ENCODE measurements around the gene ADGRG6. TPM values are rescaled to one million over a fixed set of nuclear protein-coding genes. Genes with fewer than 3 reads are reported as not detected.

The ADGRG6 gene
- total and polyA plus RNA-seq, 2 donors: 10.2 to 13.6 TPM

GRCh38 chr6:142297605-142297995 lies 4.2 kb upstream of the ADGRG6 start:
- 99% methylated on average over 3 of the region's 3 CpGs for WGBS
- H3K27me3 ChIP-seq (ENCODE audit: control insufficient read depth in 2 of 2, insufficient read depth in 1 of 2, low read length in 1 of 2): peaks cover 5 to 23% of the 10 kb centered on the region in 2 donors
- H3K9me3 ChIP-seq (ENCODE audit: control insufficient read depth in 2 of 2, insufficient read depth in 1 of 2, low read length in 1 of 2): peaks cover 1 to 4% of the 10 kb centered on the region in 2 donors
- no peak for DNase-seq (ENCODE audit: low read depth in 6 of 9, low spot score in 9 of 9)
- H3K4me1 ChIP-seq (ENCODE audit: control insufficient read depth in 2 of 2, insufficient read depth in 2 of 2, low read length in 2 of 2): peaks cover 4 to 15% of the 10 kb centered on the region in 2 donors
- no peak overlapping the region for H3K27ac ChIP-seq (ENCODE audit: low read depth in 1 of 2, low read length in 1 of 2)
- no peak overlapping the region for H3K4me3 ChIP-seq (ENCODE audit: low read length in 2 of 2)
- H3K36me3 ChIP-seq (ENCODE audit: control insufficient read depth in 2 of 2, insufficient read depth in 2 of 2, low read length in 1 of 2): no peaks in the 10 kb centered on the region

- Histone ChIP-seq H3K36me3 (ENCODE audit: control insufficient read depth in 2 of 2, insufficient read depth in 2 of 2, low read length in 1 of 2) (no peaks in the 10 kb centered on the region), H3K4me1 (ENCODE audit: control insufficient read depth in 2 of 2, insufficient read depth in 2 of 2, low read length in 2 of 2) (peaks cover 4 to 15% of the 10 kb centered on the region in 2 donors), H3K4me3 (ENCODE audit: low read length in 2 of 2) (no peak overlapping the region), H3K9me3 (ENCODE audit: control insufficient read depth in 2 of 2, insufficient read depth in 1 of 2, low read length in 1 of 2) (peaks cover 1 to 4% of the 10 kb centered on the region in 2 donors), H3K27ac (ENCODE audit: low read depth in 1 of 2, low read length in 1 of 2) (no peak overlapping the region), H3K27me3 (ENCODE audit: control insufficient read depth in 2 of 2, insufficient read depth in 1 of 2, low read length in 1 of 2) (peaks cover 5 to 29% of the 10 kb centered on the region in 2 donors)
- WGBS: 82% methylated on average over 3 of the region's 3 CpGs
- no peak for DNase-seq (ENCODE audit: low read depth in 6 of 9, low spot score in 9 of 9)
Measured at GRCh38 chr6:142297996-142298753, 3.6 kb upstream of the ADGRG6 start.

- WGBS: 95% methylated on average over 3 of the region's 3 CpGs
- no peak for DNase-seq (ENCODE audit: low read depth in 6 of 9, low spot score in 9 of 9)
- Histone ChIP-seq H3K4me3 (ENCODE audit: low read length in 2 of 2) (no peak overlapping the region), H3K4me1 (ENCODE audit: control insufficient read depth in 2 of 2, insufficient read depth in 2 of 2, low read length in 2 of 2) (peaks cover 4 to 15% of the 10 kb centered on the region in 2 donors), H3K9me3 (ENCODE audit: control insufficient read depth in 2 of 2, insufficient read depth in 1 of 2, low read length in 1 of 2) (peaks cover 1 to 4% of the 10 kb centered on the region in 2 donors), H3K27ac (ENCODE audit: low read depth in 1 of 2, low read length in 1 of 2) (peak overlapping the region in 1 of 2 donors; percentile 26), H3K36me3 (ENCODE audit: control insufficient read depth in 2 of 2, insufficient read depth in 2 of 2, low read length in 1 of 2) (no peaks in the 10 kb centered on the region), H3K27me3 (ENCODE audit: control insufficient read depth in 2 of 2, insufficient read depth in 1 of 2, low read length in 1 of 2) (peaks cover 5 to 30% of the 10 kb centered on the region in 2 donors)
Measured at GRCh38 chr6:142300302-142300701, 1.5 kb upstream of the ADGRG6 start.

GRCh38 chr6:142300758-142301650 lies 803 bp upstream of the ADGRG6 start:
- H3K4me1 ChIP-seq (ENCODE audit: control insufficient read depth in 2 of 2, insufficient read depth in 2 of 2, low read length in 2 of 2): peaks cover 4 to 15% of the 10 kb centered on the region in 2 donors
- DNase-seq (ENCODE audit: low read depth in 6 of 9, low spot score in 9 of 9): peak in 1 of 9 donors; percentile 28
- WGBS: 14% methylated on average over 31 of the region's 31 CpGs

GRCh38 chr6:142302421-142303175 lies 791 bp downstream of the ADGRG6 start:
- peak in 1 of 9 donors; percentile 10 for DNase-seq (ENCODE audit: low read depth in 6 of 9, low spot score in 9 of 9)
- H3K4me1 ChIP-seq (ENCODE audit: control insufficient read depth in 2 of 2, insufficient read depth in 2 of 2, low read length in 2 of 2): peaks cover 4 to 15% of the 10 kb centered on the region in 2 donors
- 71% methylated on average over 18 of the region's 18 CpGs for WGBS
- peak overlapping the region; percentile 51 to 52 for H3K4me3 ChIP-seq (ENCODE audit: low read length in 2 of 2)
- peaks cover 1 to 4% of the 10 kb centered on the region in 2 donors for H3K9me3 ChIP-seq (ENCODE audit: control insufficient read depth in 2 of 2, insufficient read depth in 1 of 2, low read length in 1 of 2)
- peak overlapping the region in 1 of 2 donors; percentile 60 for H3K27ac ChIP-seq (ENCODE audit: low read depth in 1 of 2, low read length in 1 of 2)
- peaks cover 5 to 30% of the 10 kb centered on the region in 2 donors for H3K27me3 ChIP-seq (ENCODE audit: control insufficient read depth in 2 of 2, insufficient read depth in 1 of 2, low read length in 1 of 2)
- no peaks in the 10 kb centered on the region for H3K36me3 ChIP-seq (ENCODE audit: control insufficient read depth in 2 of 2, insufficient read depth in 2 of 2, low read length in 1 of 2)

More at GRCh38 chr6:142300758-142301650, 803 bp upstream of the ADGRG6 start:
- Histone ChIP-seq H3K27me3 (ENCODE audit: control insufficient read depth in 2 of 2, insufficient read depth in 1 of 2, low read length in 1 of 2) (peaks cover 5 to 30% of the 10 kb centered on the region in 2 donors), H3K27ac (ENCODE audit: low read depth in 1 of 2, low read length in 1 of 2) (peak overlapping the region in 1 of 2 donors; percentile 18), H3K9me3 (ENCODE audit: control insufficient read depth in 2 of 2, insufficient read depth in 1 of 2, low read length in 1 of 2) (peaks cover 1 to 4% of the 10 kb centered on the region in 2 donors), H3K4me3 (ENCODE audit: low read length in 2 of 2) (peak overlapping the region; percentile 51 to 52), H3K36me3 (ENCODE audit: control insufficient read depth in 2 of 2, insufficient read depth in 2 of 2, low read length in 1 of 2) (no peaks in the 10 kb centered on the region)

GRCh38 chr6:142303176-142303533 lies 1.3 kb downstream of the ADGRG6 start:
- Histone ChIP-seq H3K36me3 (ENCODE audit: control insufficient read depth in 2 of 2, insufficient read depth in 2 of 2, low read length in 1 of 2) (no peaks in the 10 kb centered on the region), H3K27me3 (ENCODE audit: control insufficient read depth in 2 of 2, insufficient read depth in 1 of 2, low read length in 1 of 2) (peaks cover 5 to 30% of the 10 kb centered on the region in 2 donors), H3K4me1 (ENCODE audit: control insufficient read depth in 2 of 2, insufficient read depth in 2 of 2, low read length in 2 of 2) (peaks cover 4 to 15% of the 10 kb centered on the region in 2 donors), H3K27ac (ENCODE audit: low read depth in 1 of 2, low read length in 1 of 2) (peak overlapping the region in 1 of 2 donors; percentile 60), H3K4me3 (ENCODE audit: low read length in 2 of 2) (no peak overlapping the region), H3K9me3 (ENCODE audit: control insufficient read depth in 2 of 2, insufficient read depth in 1 of 2, low read length in 1 of 2) (peaks cover 1 to 4% of the 10 kb centered on the region in 2 donors)
- no peak for DNase-seq (ENCODE audit: low read depth in 6 of 9, low spot score in 9 of 9)
- 98% methylated on average over 2 of the region's 2 CpGs for WGBS

GRCh38 chr6:142304241-142304640 lies 2.4 kb downstream of the ADGRG6 start:
- DNase-seq (ENCODE audit: low read depth in 6 of 9, low spot score in 9 of 9): no peak
- H3K27ac ChIP-seq (ENCODE audit: low read depth in 1 of 2, low read length in 1 of 2): no peak overlapping the region
- 93% methylated on average over 2 of the region's 2 CpGs for WGBS
- H3K4me3 ChIP-seq (ENCODE audit: low read length in 2 of 2): no peak overlapping the region
- peaks cover 5 to 30% of the 10 kb centered on the region in 2 donors for H3K27me3 ChIP-seq (ENCODE audit: control insufficient read depth in 2 of 2, insufficient read depth in 1 of 2, low read length in 1 of 2)
- no peaks in the 10 kb centered on the region for H3K36me3 ChIP-seq (ENCODE audit: control insufficient read depth in 2 of 2, insufficient read depth in 2 of 2, low read length in 1 of 2)
- H3K9me3 ChIP-seq (ENCODE audit: control insufficient read depth in 2 of 2, insufficient read depth in 1 of 2, low read length in 1 of 2): peaks cover 1 to 4% of the 10 kb centered on the region in 2 donors
- H3K4me1 ChIP-seq (ENCODE audit: control insufficient read depth in 2 of 2, insufficient read depth in 2 of 2, low read length in 2 of 2): peaks cover 4 to 15% of the 10 kb centered on the region in 2 donors

GRCh38 chr6:142306736-142307135 lies 4.9 kb downstream of the ADGRG6 start:
- Histone ChIP-seq H3K27ac (ENCODE audit: low read depth in 1 of 2, low read length in 1 of 2) (no peak overlapping the region), H3K27me3 (ENCODE audit: control insufficient read depth in 2 of 2, insufficient read depth in 1 of 2, low read length in 1 of 2) (peaks cover 0 to 15% of the 10 kb centered on the region in 2 donors), H3K4me1 (ENCODE audit: control insufficient read depth in 2 of 2, insufficient read depth in 2 of 2, low read length in 2 of 2) (peaks cover 4 to 6% of the 10 kb centered on the region in 2 donors), H3K4me3 (ENCODE audit: low read length in 2 of 2) (no peak overlapping the region), H3K9me3 (ENCODE audit: control insufficient read depth in 2 of 2, insufficient read depth in 1 of 2, low read length in 1 of 2) (peaks cover 0 to 1% of the 10 kb centered on the region in 2 donors), H3K36me3 (ENCODE audit: control insufficient read depth in 2 of 2, insufficient read depth in 2 of 2, low read length in 1 of 2) (no peaks in the 10 kb centered on the region)
- no peak for DNase-seq (ENCODE audit: low read depth in 6 of 9, low spot score in 9 of 9)
- 100% methylated on average over 1 of the region's 1 CpG for WGBS
